CD4-positive, alpha-beta T cell (primary cell): ENCODE measurements around the gene SIN3A. TPM values are rescaled to one million over a fixed set of nuclear protein-coding genes. Genes with fewer than 3 reads are reported as not detected.
A peak's percentile ranks its signal among the peaks of the same experiment; 100 is the strongest.

Experiments
- ATAC-seq: fragments of 200-7000 bp; cut with Tn5 transposase; one replicate; pipeline ENCODE4 v1.10.0; 2022; ENCODE audit warnings: mild to moderate bottlenecking; ENCODE audit not compliant: poor library complexity
- CTCF ChIA-PET: fragments of 350-600 bp; sonication (Branson Sonifier 250); formaldehyde crosslinking; loops from one replicate; lab custom pipeline; 2021; ENCODE audit warnings: antibody characterized with exemption, inconsistent platforms; lab: Charles Lee
- POLR2A ChIA-PET: fragments of 350-600 bp; sonication (Branson Sonifier 250); formaldehyde crosslinking; loops from one replicate; lab custom pipeline; 2021; ENCODE audit warnings: antibody characterized with exemption, inconsistent platforms; lab: Charles Lee
- DNase-seq, 14 experiments: peaks; one replicate each; pipeline ENCODE4 v3.0.0-alpha.2; 2013 to 2020; ENCODE audit warnings: mixed read lengths in 2 of 14
- H3K27ac ChIP-seq, 2 donors: one replicate each; pipeline versions ENCODE4 v1.5.1 to v1.7.0; 2013; ENCODE audit warnings: low read length in 2 of 2, low read depth in 1 of 2, mild to moderate bottlenecking in 1 of 2
- H3K27me3 ChIP-seq, 2 experiments: 1 replicate in 1 of 2; 2 replicates in 1 of 2; pipeline versions ENCODE4 v1.6.1 to v1.7.0; 2013; ENCODE audit warnings: low read length in 2 of 2, control low read depth in 1 of 2, mild to moderate bottlenecking in 1 of 2, moderate library complexity in 1 of 2; ENCODE audit not compliant: insufficient read depth in 2 of 2, control insufficient read depth in 1 of 2
- H3K36me3 ChIP-seq: one replicate; pipeline ENCODE4 v1.6.1; 2013; ENCODE audit warnings: low read length, control low read depth; ENCODE audit not compliant: insufficient read depth
- H3K4me1 ChIP-seq: one replicate; pipeline ENCODE4 v1.6.1; 2013; ENCODE audit warnings: low read length, control low read depth; ENCODE audit not compliant: insufficient read depth
- H3K4me3 ChIP-seq: one replicate; pipeline ENCODE4 v1.5.1; 2013; ENCODE audit warnings: mild to moderate bottlenecking, low read length, moderate library complexity
- H3K9me3 ChIP-seq, 2 experiments: 1 replicate in 1 of 2; 2 replicates in 1 of 2; pipeline versions ENCODE4 v1.6.1 to v1.7.0; 2013; ENCODE audit warnings: low read length in 2 of 2, mild to moderate bottlenecking in 2 of 2, control low read depth in 1 of 2, moderate library complexity in 1 of 2; ENCODE audit not compliant: control insufficient read depth in 1 of 2, insufficient read depth in 1 of 2
- H3K27ac Mint-ChIP-seq: one replicate; pipeline ENCODE4 v1.8.0; 2020; ENCODE audit warnings: mixed read lengths
- H3K27me3 Mint-ChIP-seq: one replicate; pipeline ENCODE4 v1.8.0; 2021; ENCODE audit warnings: mixed read lengths
- H3K36me3 Mint-ChIP-seq: one replicate; pipeline ENCODE4 v1.8.0; 2021; ENCODE audit warnings: low read depth, mixed read lengths
- H3K4me1 Mint-ChIP-seq: one replicate; pipeline ENCODE4 v1.8.0; 2021; ENCODE audit warnings: low read depth, mixed read lengths
- H3K4me3 Mint-ChIP-seq: one replicate; pipeline ENCODE4 v1.8.0; 2020; ENCODE audit warnings: mild to moderate bottlenecking, mixed read lengths
- H3K9me3 Mint-ChIP-seq: one replicate; pipeline ENCODE4 v1.8.0; 2020; ENCODE audit warnings: mixed read lengths
- CTCF ChIP-seq: fragments of 200-600 bp; IDR thresholded peaks from one replicate; pipeline ENCODE4 v1.8.0; 2022; ENCODE audit warnings: antibody characterized with exemption, mild to moderate bottlenecking
- intact Hi-C, 2 experiments: fragments of 100-400 bp; cut with DNase I in 1 of 2; cut with micrococcal nuclease in 1 of 2; formaldehyde crosslinking; loops; one replicate each; pipeline versions ENCODE4 v1.15.1 to v1.9.0; 2023 to 2025; cut with DNase I, micrococcal nuclease
- total RNA-seq, 174 experiments: library from RNA in 2 of 174; stranded (reverse) in 2 of 174; gene quantifications; one replicate each; pipeline ENCODE4 v1.2.3 and lab custom pipeline; 2021 to 2026

SIN3A gene
- total RNA-seq, 2 experiments from 2014 or later: 136 to 141 TPM

DNA sequence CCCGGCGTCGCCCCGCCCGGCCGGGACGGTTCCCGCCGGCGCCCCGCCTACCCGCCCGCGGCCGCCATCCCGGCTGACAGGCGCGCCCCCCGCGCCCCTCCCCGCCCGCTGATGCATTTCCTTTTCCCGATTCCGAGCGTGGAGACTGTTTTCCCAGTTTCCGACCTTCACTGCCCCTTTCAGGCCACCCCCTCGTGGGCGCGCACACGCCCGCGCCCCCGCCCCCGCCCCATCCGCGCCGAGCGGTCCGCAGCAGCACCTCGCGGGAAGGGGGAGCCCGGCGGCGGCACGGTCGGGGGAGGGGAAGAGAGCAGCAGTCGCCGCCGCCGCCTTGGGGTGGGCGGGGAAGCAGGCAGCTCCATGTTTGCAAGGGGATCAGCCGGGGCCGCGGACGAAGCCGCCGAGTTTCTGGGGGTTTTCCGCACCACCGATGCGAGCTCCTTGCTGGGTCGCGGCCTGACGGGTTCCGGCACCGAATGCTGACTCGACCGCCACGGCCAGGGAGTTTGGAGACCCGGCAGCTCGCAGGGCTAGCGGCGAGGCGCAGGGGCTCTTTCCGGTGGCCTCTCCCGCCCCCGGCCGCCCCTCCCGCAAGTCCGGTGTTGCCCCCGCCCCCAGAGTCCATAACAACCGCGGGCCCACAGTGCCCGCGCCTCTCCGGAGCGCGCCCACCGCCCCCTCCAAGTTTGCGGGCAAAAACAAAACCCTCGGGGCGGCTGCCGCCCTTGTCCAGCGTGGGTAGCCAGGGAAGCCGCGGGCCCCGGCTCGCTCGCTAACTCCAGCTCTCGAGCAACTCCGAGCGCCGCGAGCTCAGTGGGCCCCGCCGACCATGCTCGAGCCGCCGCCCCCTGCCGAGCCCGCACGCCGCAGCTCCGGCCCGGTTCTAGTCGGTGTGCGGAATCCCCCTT, 3.2 kb upstream of the SIN3A start:
- Histone ChIP-seq H3K4me1 (peaks cover 38% of the 10 kb centered on the region), H3K9me3 (no peaks in the 10 kb centered on the region), H3K4me3 (peak overlapping the region; percentile 93), H3K27me3 (no peaks in the 10 kb centered on the region), H3K36me3 (no peaks in the 10 kb centered on the region), H3K27ac (peak overlapping the region; percentile 94 to 99)
- intact Hi-C loops: loop anchor here (1.0 to 10.0 kb wide), 13 partner anchors 53 to 1462 kb away; partner anchors contain the start of genes C15orf39 (in 2 of the 2), CLK3 (in 2 of the 2), MAN2C1 (in 2 of the 2) and IMP3 (in 1 of the 2)
- Mint-ChIP-seq H3K27me3 (no peaks in the 10 kb centered on the region), H3K27ac (peak overlapping the region; percentile 96), H3K36me3 (peaks cover 16% of the 10 kb centered on the region), H3K9me3 (no peaks in the 10 kb centered on the region), H3K4me3 (peak overlapping the region; percentile 96), H3K4me1 (peaks cover 35% of the 10 kb centered on the region)
- CTCF ChIA-PET: interaction anchor here (1.6 to 3.9 kb wide), 4 partner anchors 9 to 186 kb away, joined by 5 to 14 read pairs (median 8); partner anchors contain the start of genes IMP3, MAN2C1 and SNUPN
- TF ChIP-seq CTCF: no peak
- POLR2A ChIA-PET: interaction anchor here (0.6 to 7.4 kb wide), 51 partner anchors 9 to 1460 kb away, joined by 3 to 294 read pairs (median 5); partner anchors contain the start of genes C15orf39, COX5A, FAM219B and IMP3
- DNase-seq: peak; percentile 61 to 94 (median 80)
- no peak for ATAC-seq

DNA sequence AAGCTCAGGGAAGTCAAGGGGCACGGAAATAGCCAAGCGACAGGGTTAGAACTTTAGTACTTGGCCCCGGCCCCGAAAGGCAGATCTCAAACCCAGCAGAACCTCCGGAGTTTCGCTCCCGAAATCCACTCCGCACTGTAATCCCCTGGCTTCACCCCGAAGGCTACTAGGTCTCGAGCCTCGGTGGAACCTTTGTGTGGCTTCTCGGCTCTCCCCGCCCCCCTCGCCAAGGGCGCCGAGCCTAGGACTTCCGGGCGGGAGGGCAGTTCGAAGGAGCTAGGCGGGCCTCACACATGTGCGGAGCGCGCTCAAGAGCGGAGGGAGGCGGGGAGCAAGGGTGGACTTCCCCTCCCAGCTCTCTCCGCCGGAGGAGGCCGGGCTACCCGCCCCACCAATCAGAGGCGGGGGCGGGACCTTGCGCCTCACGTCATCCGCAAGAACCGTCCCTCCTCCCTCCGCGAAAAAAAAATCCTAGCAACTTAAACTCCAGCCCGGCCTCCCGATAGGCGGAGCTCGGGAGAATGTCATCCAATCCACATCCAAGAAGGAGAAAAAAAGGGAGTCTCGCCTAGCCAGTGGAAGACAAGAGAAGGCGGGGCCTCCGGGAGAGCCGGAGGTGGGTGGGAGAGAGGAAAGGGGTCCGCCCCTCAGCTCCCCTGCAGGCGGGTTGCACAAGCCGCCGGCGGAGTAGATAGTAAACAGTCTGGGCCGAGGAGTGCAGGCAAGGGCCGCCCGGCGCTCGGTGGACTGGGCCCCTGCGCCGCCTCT, 2.4 kb upstream of the SIN3A start:
- H3K36me3 Mint-ChIP-seq: peaks cover 16% of the 10 kb centered on the region
- H3K27me3 Mint-ChIP-seq: no peaks in the 10 kb centered on the region
- Histone ChIP-seq H3K36me3 (no peaks in the 10 kb centered on the region), H3K4me1 (peaks cover 43% of the 10 kb centered on the region), H3K9me3 (no peaks in the 10 kb centered on the region), H3K4me3 (peak overlapping the region; percentile 93), H3K27ac (peak overlapping the region; percentile 91 to 99), H3K27me3 (no peaks in the 10 kb centered on the region)
- H3K9me3 Mint-ChIP-seq: no peaks in the 10 kb centered on the region
- POLR2A ChIA-PET: interaction anchor here (0.6 to 7.4 kb wide), 45 partner anchors 8 to 1460 kb away, joined by 3 to 294 read pairs (median 6); partner anchors contain the start of genes C15orf39, ETFA, FAM219B and IMP3
- TF ChIP-seq CTCF: no peak
- peaks cover 43% of the 10 kb centered on the region for H3K4me1 Mint-ChIP-seq
- peak; percentile 90 to 100 (median 96) for DNase-seq
- CTCF ChIA-PET: interaction anchor here (0.6 to 3.9 kb wide), 6 partner anchors 8 to 187 kb away, joined by 3 to 26 read pairs (median 8); partner anchors contain the start of genes IMP3, MAN2C1 and SNUPN
- peak; percentile 37 for ATAC-seq
- peak overlapping the region; percentile 96 for H3K27ac Mint-ChIP-seq
- intact Hi-C loops: loop anchor here (1.0 to 10.0 kb wide), 10 partner anchors 86 to 1462 kb away; partner anchors contain the start of genes C15orf39 (in 2 of the 2), MAN2C1 (in 2 of the 2), CLK3 (in 1 of the 2) and IMP3 (in 1 of the 2)
- peak overlapping the region; percentile 98 for H3K4me3 Mint-ChIP-seq
